HFFc6 (cell line): ENCODE measurements around the gene RGPD5. TPM values are rescaled to one million over a fixed set of nuclear protein-coding genes. Genes with fewer than 3 reads are reported as not detected.
"Not testable (repeated sequence)": the region's sequence is repeated elsewhere in the genome, so short reads cannot be mapped to it uniquely, and the experiment has no call there.

Source experiments
- DNase-seq: peaks from one replicate; pipeline ENCODE4 v3.0.0-alpha.2; 2018
- H3K27ac Mint-ChIP-seq: 2 replicates; pipeline ENCODE4 v1.8.0; 2020; ENCODE audit warnings: mild to moderate bottlenecking, mixed read lengths
- H3K27me3 Mint-ChIP-seq: 2 replicates; pipeline ENCODE4 v1.8.0; 2021; ENCODE audit warnings: mild to moderate bottlenecking, moderate library complexity, mixed read lengths; ENCODE audit not compliant: insufficient read depth
- H3K36me3 Mint-ChIP-seq: 2 replicates; pipeline ENCODE4 v1.8.0; 2021; ENCODE audit warnings: low read depth, mixed read lengths
- H3K4me1 Mint-ChIP-seq: 2 replicates; pipeline ENCODE4 v1.8.0; 2020; ENCODE audit warnings: low read depth, mixed read lengths
- H3K4me3 Mint-ChIP-seq: 2 replicates; pipeline ENCODE4 v1.8.0; 2020; ENCODE audit warnings: mild to moderate bottlenecking, moderate library complexity, mixed read lengths
- H3K9me3 Mint-ChIP-seq: 2 replicates; pipeline ENCODE4 v1.8.0; 2020; ENCODE audit warnings: mild to moderate bottlenecking, mixed read lengths
- long read RNA-seq: library from polyadenylated mRNA; unstranded; transcript quantifications from one replicate; pipeline ENCODE4 v2.0.0, GENCODE V29; 2019
- total RNA-seq, 6 experiments: library from RNA; stranded (reverse); fragmentation: NEBNext Ultra II Directional; extraction: Animal tissue kit (Norgen Biotek cat#: 25700); gene quantifications; 2 replicates in 1 of 6; 3 replicates in 5 of 6; pipeline ENCODE4 v1.2.3, GENCODE V29; 2021

RGPD5 gene
- total RNA-seq, result 10 to 100 TPM; 14.5 to 22.4 (median 17.4) TPM
- long read RNA-seq, partial matches to known transcripts, result 4 of 4 reads
- long read RNA-seq, other reads (novel, unspliced or antisense), result 0 of 4 reads

DNA sequence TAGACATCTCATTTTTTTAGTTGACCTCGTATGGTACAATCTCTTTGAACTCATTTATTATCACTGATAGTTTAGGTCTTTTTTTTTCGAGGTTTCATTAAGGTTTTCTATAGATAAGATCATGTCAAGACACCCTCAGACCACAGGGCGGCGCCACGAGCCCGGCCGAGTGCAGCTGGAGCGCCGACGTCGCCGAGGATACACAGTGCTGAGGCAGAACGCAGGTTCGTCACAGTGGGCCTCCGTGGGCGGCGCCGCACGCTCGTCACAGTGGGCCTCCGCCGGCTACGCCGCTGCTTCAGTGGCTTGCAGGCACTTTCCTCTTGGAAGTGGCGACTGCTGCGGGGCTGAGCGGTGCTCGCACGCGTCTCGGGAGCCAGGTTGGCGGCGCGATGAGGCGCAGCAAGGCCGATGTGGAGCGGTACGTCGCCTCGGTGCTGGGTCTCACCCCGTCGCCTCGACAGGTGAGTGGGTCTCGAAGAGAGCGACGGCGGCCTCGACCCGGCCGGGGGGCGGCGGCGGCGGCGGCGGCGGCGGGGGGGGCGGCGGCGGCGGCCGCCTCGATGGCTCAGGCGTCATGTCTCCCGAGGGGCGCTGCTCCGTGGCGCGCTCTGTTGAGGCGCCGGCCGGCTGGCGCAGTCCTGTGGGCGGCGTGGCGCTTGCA is at the start of gene RGPD5:
Gene RGPD5, plus strand, starts transcription at position 232 of the 664 bp plus-strand sequence. Its CDS starts 161 bp downstream, at position 393.
- not testable (repeated sequence) for H3K4me3 Mint-ChIP-seq, H3K4me1 Mint-ChIP-seq, H3K9me3 Mint-ChIP-seq, H3K27ac Mint-ChIP-seq, H3K36me3 Mint-ChIP-seq, DNase-seq, H3K27me3 Mint-ChIP-seq

DNA sequence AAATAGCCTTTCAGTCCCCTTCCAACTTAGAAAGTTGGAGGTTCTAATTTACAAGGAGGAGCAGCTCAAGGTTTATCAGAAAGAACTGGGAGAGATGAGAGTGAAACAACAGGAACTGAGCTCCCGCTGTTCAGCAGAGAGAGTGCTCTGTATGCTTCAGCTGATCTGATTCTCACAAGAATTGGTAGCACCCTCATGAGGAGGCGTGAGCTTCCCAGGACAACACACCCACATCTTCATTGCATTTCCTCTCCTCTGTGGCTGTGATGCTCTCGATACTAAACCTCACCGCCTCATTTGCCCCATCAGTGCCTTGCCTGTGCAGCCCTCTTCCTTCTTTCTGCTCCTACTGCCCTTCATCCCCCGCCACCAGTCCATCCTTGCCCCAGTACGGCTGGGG is 42.5 kb upstream of the RGPD5 start:
- H3K4me1 Mint-ChIP-seq, H3K27me3 Mint-ChIP-seq, H3K4me3 Mint-ChIP-seq, H3K9me3 Mint-ChIP-seq, DNase-seq, H3K27ac Mint-ChIP-seq, H3K36me3 Mint-ChIP-seq: not testable (repeated sequence)

DNA sequence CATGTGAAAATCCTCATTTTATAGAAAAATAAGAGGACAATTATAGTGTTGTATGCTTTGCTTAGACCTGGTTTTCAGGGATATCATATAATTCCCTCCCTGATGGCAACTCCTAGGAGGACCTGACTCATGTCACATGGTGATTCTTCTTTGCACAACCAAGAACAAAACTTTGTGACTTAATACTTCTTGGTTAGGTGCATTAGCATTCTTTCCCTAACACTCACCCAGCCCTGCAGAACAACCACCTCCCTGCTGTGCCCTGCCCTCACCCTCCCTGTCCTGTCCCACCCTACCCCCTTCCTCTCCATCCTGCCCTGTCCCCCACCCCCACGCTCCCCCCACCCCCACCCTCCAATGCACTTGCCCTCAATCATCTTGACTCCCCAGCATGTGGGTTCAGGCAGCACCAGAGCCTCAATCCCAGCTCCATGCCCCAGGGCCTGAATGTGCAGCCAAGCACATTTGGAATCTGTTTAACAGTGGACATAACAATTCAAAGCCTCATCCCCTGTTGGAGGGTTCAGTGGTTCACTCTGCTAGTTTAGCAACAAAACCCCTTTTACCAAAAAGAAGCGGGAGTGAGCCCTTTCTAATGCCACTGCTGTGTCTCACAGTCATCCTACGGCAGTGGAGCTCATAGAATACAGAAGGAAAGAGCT is 36.8 kb upstream of the RGPD5 start:
- H3K27me3 Mint-ChIP-seq, H3K9me3 Mint-ChIP-seq, DNase-seq, H3K4me1 Mint-ChIP-seq, H3K4me3 Mint-ChIP-seq, H3K36me3 Mint-ChIP-seq, H3K27ac Mint-ChIP-seq: not testable (repeated sequence)

DNA sequence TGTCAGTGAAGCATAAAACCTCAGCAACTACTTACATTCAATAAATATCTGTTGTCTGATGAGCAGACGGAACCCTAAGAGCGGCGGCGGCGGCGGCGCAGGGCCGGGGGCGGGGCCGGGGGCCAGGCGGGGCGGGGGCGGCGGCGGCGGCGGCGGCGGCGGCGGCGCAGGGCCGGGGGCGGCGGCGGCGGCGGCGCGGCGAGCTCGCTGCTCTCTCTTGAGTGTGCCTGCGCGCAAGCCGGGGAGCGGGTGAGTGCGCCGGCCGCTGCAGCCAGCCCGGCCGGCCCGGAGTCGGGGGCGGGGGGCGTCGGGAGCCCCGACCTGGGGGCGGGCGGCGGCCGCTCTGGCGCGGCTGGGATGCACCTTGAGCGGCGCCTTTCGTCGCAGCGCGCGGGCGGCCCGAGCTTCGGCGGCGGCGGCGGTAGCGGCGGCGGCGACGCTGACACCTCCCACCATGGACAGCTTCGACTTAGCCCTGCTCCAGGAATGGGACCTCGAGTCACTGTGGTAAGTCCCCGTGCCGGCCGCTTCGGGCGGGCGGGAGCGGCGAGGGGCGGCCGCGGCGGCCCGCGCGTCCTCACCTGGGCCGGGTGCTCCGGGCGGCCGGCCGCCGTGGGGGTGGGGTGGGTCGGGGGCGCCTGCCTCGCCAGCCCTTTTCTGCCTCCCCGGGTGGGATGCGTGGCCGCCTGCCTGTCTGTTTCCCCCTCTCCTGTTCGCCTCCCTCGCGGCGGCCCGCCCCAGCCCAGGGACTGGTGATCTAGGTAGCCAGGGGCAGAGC is 33.7 kb upstream of the RGPD5 start:
- DNase-seq, H3K9me3 Mint-ChIP-seq, H3K36me3 Mint-ChIP-seq, H3K4me3 Mint-ChIP-seq, H3K4me1 Mint-ChIP-seq, H3K27ac Mint-ChIP-seq, H3K27me3 Mint-ChIP-seq: not testable (repeated sequence)

DNA sequence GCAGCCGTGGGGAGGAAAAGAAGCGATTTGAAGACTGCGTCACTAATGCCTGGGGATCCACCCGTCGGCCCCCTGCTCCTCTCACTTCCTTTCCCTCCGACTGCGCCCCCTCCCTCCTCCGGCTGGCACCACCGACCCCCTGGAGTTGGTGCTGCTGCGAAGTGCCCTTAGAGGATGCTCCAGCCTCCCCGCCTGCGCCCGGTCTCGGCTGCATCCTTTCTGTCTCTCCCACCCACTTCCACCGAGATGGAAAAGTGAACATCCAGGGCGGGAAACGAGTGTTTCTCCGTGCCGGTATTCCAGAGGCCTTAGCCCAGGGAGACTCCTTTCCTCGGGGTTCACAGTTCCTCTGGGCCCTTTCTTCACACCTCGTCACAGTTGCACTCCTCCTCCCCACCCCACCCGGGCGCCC is 33.1 kb upstream of the RGPD5 start:
- not testable (repeated sequence) for H3K27ac Mint-ChIP-seq, H3K4me1 Mint-ChIP-seq, H3K4me3 Mint-ChIP-seq

DNA sequence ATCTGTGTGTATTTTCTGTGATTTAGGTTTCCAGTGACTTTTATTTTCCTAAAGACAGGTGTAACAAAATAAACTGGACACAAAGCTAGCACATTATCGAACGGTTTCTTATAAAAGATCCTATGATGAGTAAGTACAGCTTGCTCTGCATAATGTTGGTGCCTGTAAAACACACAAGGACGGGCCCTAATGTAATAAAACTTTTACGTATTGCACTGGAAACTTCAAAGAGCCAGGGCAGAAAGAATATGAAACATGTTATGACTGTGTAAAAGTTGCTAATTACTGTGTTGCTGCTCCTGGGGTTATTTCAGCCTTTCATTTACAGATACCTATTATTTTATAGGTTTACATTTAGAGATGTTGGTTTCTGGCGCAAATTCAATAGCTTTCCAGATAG is 32.1 kb upstream of the RGPD5 start:
- H3K36me3 Mint-ChIP-seq, DNase-seq, H3K4me3 Mint-ChIP-seq, H3K4me1 Mint-ChIP-seq, H3K9me3 Mint-ChIP-seq, H3K27ac Mint-ChIP-seq: not testable (repeated sequence)
- peaks cover 11% of the 10 kb centered on the region for H3K27me3 Mint-ChIP-seq

More for the DNA sequence above, 33.1 kb upstream of the RGPD5 start:
- H3K9me3 Mint-ChIP-seq, H3K36me3 Mint-ChIP-seq, H3K27me3 Mint-ChIP-seq, DNase-seq: not testable (repeated sequence)

DNA sequence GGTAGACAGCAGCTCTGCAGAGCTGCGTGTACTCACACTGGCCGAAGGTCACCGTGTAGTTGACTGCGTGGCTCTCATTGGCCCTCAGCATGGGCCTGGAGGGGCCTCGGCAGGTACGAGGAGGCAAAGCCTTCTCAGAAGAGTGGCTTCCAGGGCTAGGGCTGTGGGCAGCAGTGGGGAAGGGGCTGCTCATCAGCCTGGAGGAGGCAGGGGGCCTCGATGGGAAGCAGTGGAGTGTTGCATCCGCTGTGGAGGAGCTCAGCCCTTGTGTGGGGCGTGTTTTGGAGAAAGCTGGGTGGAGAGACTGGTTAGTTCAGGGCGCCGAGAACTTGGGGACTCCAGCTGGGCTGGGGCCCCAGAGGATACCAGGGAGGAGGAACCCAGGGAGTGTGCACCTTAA is 28.0 kb upstream of the RGPD5 start:
- not testable (repeated sequence) for H3K27ac Mint-ChIP-seq, H3K36me3 Mint-ChIP-seq, DNase-seq, H3K4me1 Mint-ChIP-seq, H3K4me3 Mint-ChIP-seq, H3K9me3 Mint-ChIP-seq
- H3K27me3 Mint-ChIP-seq, result peaks cover 12% of the 10 kb centered on the region

DNA sequence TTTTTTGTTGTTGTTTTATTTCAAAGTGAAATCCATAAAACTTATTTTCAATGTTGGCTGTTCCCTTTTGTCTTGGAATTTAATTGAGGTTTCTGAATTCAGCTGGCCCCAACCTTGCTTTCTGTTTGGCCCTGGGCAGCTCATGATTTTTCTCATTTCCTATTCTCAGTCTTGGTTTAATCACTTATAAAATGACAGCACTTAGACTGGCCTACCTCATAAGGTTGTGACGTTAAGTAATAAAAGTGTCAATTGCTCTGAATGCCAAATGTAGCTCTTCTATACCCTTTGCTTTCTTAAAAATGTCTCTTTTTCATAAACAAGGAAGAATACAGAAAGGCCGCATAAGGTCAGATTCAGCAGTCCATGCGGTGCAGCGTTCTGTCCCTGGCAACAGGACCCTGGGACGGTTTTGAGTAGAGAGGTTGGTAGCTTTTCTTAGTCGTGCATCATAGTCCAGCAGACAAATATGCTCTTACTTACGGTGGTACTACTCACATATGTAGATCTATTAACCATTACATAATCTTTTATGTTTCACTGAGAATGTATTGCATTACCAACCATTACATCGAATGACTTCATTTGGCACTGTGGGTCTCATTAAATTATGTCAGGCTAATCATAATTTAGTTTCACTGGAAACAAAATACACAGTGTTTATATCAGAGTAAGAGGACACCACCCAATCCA is 27.1 kb upstream of the RGPD5 start:
- H3K4me1 Mint-ChIP-seq, DNase-seq, H3K36me3 Mint-ChIP-seq, H3K4me3 Mint-ChIP-seq, H3K9me3 Mint-ChIP-seq, H3K27ac Mint-ChIP-seq: not testable (repeated sequence)
- peaks cover 12% of the 10 kb centered on the region for H3K27me3 Mint-ChIP-seq

DNA sequence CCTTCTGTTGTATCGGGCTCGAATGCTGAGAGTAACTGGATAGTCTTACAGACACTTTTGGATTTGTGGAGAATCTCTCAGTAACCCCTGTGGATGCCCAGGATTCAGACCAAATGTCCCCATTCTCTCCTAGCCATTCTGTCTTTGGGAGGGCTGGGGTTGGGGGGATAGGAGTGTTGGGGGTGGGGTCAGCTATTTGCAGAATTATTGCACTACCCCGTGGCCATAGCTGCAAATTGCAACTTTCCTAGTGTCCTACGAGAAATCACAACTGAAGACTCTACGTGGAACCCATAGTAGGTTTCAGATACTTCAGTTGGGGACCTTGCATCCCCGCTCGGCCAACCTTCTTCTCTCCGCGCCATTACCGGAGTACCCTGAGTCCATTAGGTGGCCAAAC is 25.2 kb upstream of the RGPD5 start:
- not testable (repeated sequence) for H3K36me3 Mint-ChIP-seq, H3K9me3 Mint-ChIP-seq, H3K27ac Mint-ChIP-seq, H3K4me3 Mint-ChIP-seq, H3K4me1 Mint-ChIP-seq, DNase-seq, H3K27me3 Mint-ChIP-seq

DNA sequence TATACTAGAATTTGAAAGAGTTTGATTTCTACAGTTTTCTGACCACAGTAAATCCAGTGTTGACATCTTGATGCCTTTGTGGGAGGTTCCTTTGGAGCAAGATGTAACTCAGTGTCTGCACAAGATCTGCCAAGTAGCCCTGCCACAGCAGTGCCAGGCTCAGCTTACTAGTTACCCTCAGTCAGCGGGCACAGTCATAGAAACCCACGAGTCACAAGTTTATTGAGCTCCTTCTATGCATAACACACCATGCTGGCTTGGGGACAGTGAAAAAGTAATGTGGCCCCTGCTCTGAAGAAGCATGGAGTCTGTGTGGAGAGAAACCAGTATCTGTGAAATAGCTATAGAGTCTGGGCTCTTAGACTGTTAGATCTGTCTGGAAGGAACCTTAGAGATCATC is 15.0 kb upstream of the RGPD5 start:
- H3K4me3 Mint-ChIP-seq, H3K4me1 Mint-ChIP-seq, H3K27me3 Mint-ChIP-seq, H3K27ac Mint-ChIP-seq, H3K9me3 Mint-ChIP-seq, DNase-seq, H3K36me3 Mint-ChIP-seq: not testable (repeated sequence)

DNA sequence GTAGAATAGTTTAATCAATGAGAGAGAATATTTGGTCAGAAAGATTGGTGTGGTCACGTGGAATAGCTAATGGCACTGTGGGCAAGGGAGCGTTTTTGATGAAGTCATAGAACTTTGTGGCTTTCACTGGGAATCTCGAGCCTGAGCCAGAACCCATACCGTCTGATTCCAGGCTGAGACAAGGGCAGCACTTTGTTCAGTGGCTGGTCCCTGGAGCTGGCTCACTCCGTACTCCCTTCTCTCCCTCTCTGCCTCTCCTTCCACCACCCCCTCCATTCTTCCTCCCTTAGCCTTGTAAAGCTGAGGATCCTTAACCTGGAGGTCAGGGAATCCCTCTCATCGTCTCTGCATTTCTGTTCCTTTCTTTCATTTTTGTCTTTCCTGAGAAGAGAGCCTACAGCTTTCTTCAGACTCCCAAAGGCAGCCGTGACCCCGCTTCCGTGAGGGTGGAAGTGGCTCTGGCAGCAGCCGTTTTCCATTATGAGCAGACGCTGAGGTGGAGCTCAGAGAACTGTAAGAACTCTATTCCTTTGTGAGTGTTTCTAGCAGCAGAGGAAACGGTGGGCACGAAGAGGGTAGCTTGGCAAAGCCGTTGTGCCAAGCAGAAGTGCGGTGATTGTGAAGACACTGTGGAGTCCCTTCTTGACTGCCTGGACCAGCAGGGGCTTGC is 12.8 kb upstream of the RGPD5 start:
- not testable (repeated sequence) for H3K36me3 Mint-ChIP-seq, H3K4me3 Mint-ChIP-seq, H3K4me1 Mint-ChIP-seq, H3K9me3 Mint-ChIP-seq, DNase-seq, H3K27me3 Mint-ChIP-seq, H3K27ac Mint-ChIP-seq

DNA sequence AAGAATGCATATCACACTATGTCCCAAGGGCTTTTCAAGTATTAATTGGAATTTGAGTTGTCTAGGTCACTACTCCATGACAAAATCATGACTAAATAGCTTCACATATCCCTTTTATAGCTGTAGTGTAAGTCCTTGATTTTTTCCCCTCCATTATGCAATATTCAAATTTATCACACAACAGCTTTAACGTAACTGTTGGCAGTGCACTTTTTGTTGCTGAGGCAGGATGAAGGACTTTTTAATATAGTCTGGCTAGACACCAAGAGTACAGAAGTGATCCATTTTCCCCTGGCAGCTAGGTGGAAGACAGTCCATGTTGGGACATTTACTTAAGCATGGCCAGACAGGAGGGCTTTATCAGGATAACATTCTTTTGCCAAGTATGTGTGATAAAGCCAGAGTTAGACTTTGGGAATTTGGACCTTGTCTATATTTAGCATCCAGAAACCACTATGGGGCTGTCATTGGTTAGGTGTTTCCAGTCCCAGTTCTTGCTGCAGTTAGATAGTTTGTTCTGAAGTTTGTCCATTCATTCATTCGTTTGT is 11.6 kb upstream of the RGPD5 start:
- H3K9me3 Mint-ChIP-seq, H3K4me1 Mint-ChIP-seq, H3K4me3 Mint-ChIP-seq, H3K36me3 Mint-ChIP-seq, H3K27ac Mint-ChIP-seq, DNase-seq, H3K27me3 Mint-ChIP-seq: not testable (repeated sequence)
